Smooth muscle cell (in vitro differentiated cells): ENCODE data around the gene TPD52L1. TPM values are rescaled to one million over a fixed set of nuclear protein-coding genes. Genes with fewer than 3 reads are reported as not detected.

ENCODE experiments used
- DNase-seq: peaks from one replicate; lab custom pipeline; 2025; ENCODE audit not compliant: unreplicated experiment; lab: John Stamatoyannopoulos, UW
- H2AFZ ChIP-seq: fragments of 200-600 bp; sonication (generic); 2 replicates; pipeline ENCODE4 v1.6.0; 2016; ENCODE audit warnings: antibody characterized with exemption, low read depth, mild to moderate bottlenecking
- H3F3A ChIP-seq: fragments of 200-600 bp; sonication (generic); 2 replicates; pipeline ENCODE4 v1.6.0; 2017; ENCODE audit warnings: antibody characterized with exemption, low read depth
- H3K27ac ChIP-seq: fragments of 200-600 bp; sonication (generic); 2 replicates; pipeline ENCODE4 v1.5.1; 2016; ENCODE audit warnings: low read depth, mild to moderate bottlenecking
- H3K27me3 ChIP-seq: fragments of 200-600 bp; sonication (generic); 2 replicates; pipeline ENCODE4 v1.6.1; 2016; ENCODE audit warnings: low read depth, mild to moderate bottlenecking
- H3K36me3 ChIP-seq: fragments of 200-600 bp; sonication (generic); 2 replicates; pipeline ENCODE4 v1.5.1; 2016; ENCODE audit warnings: low read depth
- H3K4me1 ChIP-seq: fragments of 200-600 bp; sonication (generic); 2 replicates; pipeline ENCODE4 v1.5.1; 2016; ENCODE audit warnings: low read depth
- H3K4me2 ChIP-seq: fragments of 200-600 bp; sonication (generic); 2 replicates; pipeline ENCODE4 v1.6.0; 2016; ENCODE audit warnings: mild to moderate bottlenecking
- H3K4me3 ChIP-seq: fragments of 200-600 bp; sonication (generic); 2 replicates; pipeline ENCODE4 v1.5.1; 2016; ENCODE audit warnings: mild to moderate bottlenecking
- H3K79me2 ChIP-seq: fragments of 200-600 bp; sonication (generic); 2 replicates; pipeline ENCODE4 v1.6.0; 2016; ENCODE audit warnings: low read depth, mild to moderate bottlenecking
- H3K9ac ChIP-seq: fragments of 200-600 bp; sonication (generic); 2 replicates; pipeline ENCODE4 v1.6.0; 2016; ENCODE audit warnings: low read depth
- H3K9me3 ChIP-seq: fragments of 200-600 bp; sonication (generic); replicated peaks from 2 replicates; pipeline ENCODE4 v1.5.1; 2016; ENCODE audit warnings: low read depth
- H4K20me1 ChIP-seq: fragments of 200-600 bp; sonication (generic); 2 replicates; pipeline ENCODE4 v1.6.0; 2016; ENCODE audit warnings: low read depth
- CTCF ChIP-seq: fragments of 200-600 bp; sonication (generic); IDR thresholded peaks from 2 replicates; pipeline ENCODE4 v1.5.1; 2017; ENCODE audit warnings: borderline replicate concordance, mild to moderate bottlenecking, antibody characterized with exemption; ENCODE audit not compliant: insufficient read depth, poor library complexity, severe bottlenecking
- WGBS: methylation state at CpG from one replicate; pipeline ENCODE4 v1.1.7; 2016; ENCODE audit warnings: low lambda C conversion rate; 5-methylcytosine and 5-hydroxymethylcytosine counted together
- polyA plus RNA-seq: library from polyadenylated mRNA; unstranded; fragments of >200 nt; fragmentation: Nextera tagmentation; extraction: Ambion mirVana; gene quantifications from 2 replicates; pipeline ENCODE4 v1.2.1, GENCODE V29; 2016
- total RNA-seq: library from RNA; depleted of rRNA; stranded (reverse); fragments of >200 nt; gene quantifications from 2 replicates; pipeline ENCODE4 v1.2.3, GENCODE V29; 2014

Gene TPD52L1
- total and polyA plus RNA-seq, 2 experiments from 2014 or later, result 15.3 to 65.8 TPM

GRCh38 chr6:125231574-125232343 is 78.2 kb downstream of the TPD52L1 start:
- H3K9me3 ChIP-seq, result no peaks in the 10 kb centered on the region
- no peaks in the 10 kb centered on the region for H4K20me1 ChIP-seq
- H3K27ac ChIP-seq, result no peak overlapping the region
- H3K4me1 ChIP-seq, result no peaks in the 10 kb centered on the region
- no peak overlapping the region for H2AFZ ChIP-seq
- H3K27me3 ChIP-seq, result no peaks in the 10 kb centered on the region
- no peaks in the 10 kb centered on the region for H3K36me3 ChIP-seq
- no peak overlapping the region for H3K9ac ChIP-seq
- H3K4me3 ChIP-seq, result no peak overlapping the region
- WGBS, result 55% methylated on average over 7 of the region's 7 CpGs
- no peak overlapping the region for H3K4me2 ChIP-seq
- DNase-seq, result no peak
- H3F3A ChIP-seq, result no peaks in the 10 kb centered on the region
- H3K79me2 ChIP-seq, result no peaks in the 10 kb centered on the region
- TF ChIP-seq CTCF, result no peak

GRCh38 chr6:125232466-125232865 is 78.9 kb downstream of the TPD52L1 start:
- no peak for DNase-seq
- Histone ChIP-seq H3K27me3 (no peaks in the 10 kb centered on the region), H3K4me2 (no peak overlapping the region), H3K4me1 (no peaks in the 10 kb centered on the region), H3K9me3 (no peaks in the 10 kb centered on the region), H2AFZ (no peak overlapping the region), H3K27ac (no peak overlapping the region), H3K9ac (no peak overlapping the region), H3F3A (no peaks in the 10 kb centered on the region), H3K4me3 (no peak overlapping the region), H3K79me2 (no peaks in the 10 kb centered on the region), H3K36me3 (no peaks in the 10 kb centered on the region), H4K20me1 (no peaks in the 10 kb centered on the region)
- TF ChIP-seq CTCF, result no peak
- WGBS, result 67% methylated on average over 1 of the region's 1 CpG

- H3K9ac ChIP-seq, result no peak overlapping the region
- H3K27ac ChIP-seq, result no peak overlapping the region
- no peaks in the 10 kb centered on the region for H3K79me2 ChIP-seq
- no peaks in the 10 kb centered on the region for H4K20me1 ChIP-seq
- H3K4me2 ChIP-seq, result no peak overlapping the region
- no peaks in the 10 kb centered on the region for H3K27me3 ChIP-seq
- no peak for DNase-seq
- H3K4me1 ChIP-seq, result no peaks in the 10 kb centered on the region
- no peaks in the 10 kb centered on the region for H3F3A ChIP-seq
- no peak for TF ChIP-seq CTCF
- no peak overlapping the region for H3K4me3 ChIP-seq
- WGBS, result 41% methylated on average over 3 of the region's 3 CpGs
- no peaks in the 10 kb centered on the region for H3K36me3 ChIP-seq
- no peak overlapping the region for H2AFZ ChIP-seq
- H3K9me3 ChIP-seq, result no peaks in the 10 kb centered on the region
Measured at GRCh38 chr6:125233202-125233601, 79.6 kb downstream of the TPD52L1 start.
